Transverse colon (tissue), 4 donors: Measurements from ENCODE around the gene DLST. TPM values are rescaled to one million over a fixed set of nuclear protein-coding genes. Genes with fewer than 3 reads are reported as not detected.

Experiments
- DNase-seq: peaks from one replicate; pipeline ENCODE4 v3.0.0-alpha.2; 2019
- H3K27ac ChIP-seq, 4 donors: fragments of 200-600 bp; sonication (generic); 2 replicates each; pipeline ENCODE4 v1.5.1; 2016 to 2018; ENCODE audit warnings: inconsistent platforms in 4 of 4
- H3K27me3 ChIP-seq: fragments of 200-600 bp; sonication (generic); 2 replicates; pipeline ENCODE4 v1.5.1; 2017; ENCODE audit warnings: inconsistent platforms
- H3K36me3 ChIP-seq, 4 donors: fragments of 200-600 bp; sonication (generic); 2 replicates each; pipeline ENCODE4 v1.5.1; 2017 to 2019; ENCODE audit warnings: inconsistent platforms in 4 of 4
- H3K4me1 ChIP-seq, 4 donors: fragments of 200-600 bp; sonication (generic); 2 replicates each; pipeline ENCODE4 v1.5.1; 2017 to 2020; ENCODE audit warnings: inconsistent platforms in 4 of 4
- H3K4me3 ChIP-seq, 4 donors: fragments of 200-600 bp; sonication (generic); 1 replicate in 1 of 4; 2 replicates in 3 of 4; pipeline versions ENCODE4 v1.5.1 to v1.6.1; 2017 to 2019; ENCODE audit warnings: inconsistent platforms in 4 of 4
- H3K9me3 ChIP-seq, 2 donors: fragments of 200-600 bp; sonication (generic); 2 replicates each; pipeline ENCODE4 v1.5.1; 2017 to 2019; ENCODE audit warnings: inconsistent platforms in 2 of 2
- CTCF ChIP-seq, 5 experiments: fragments of 200-600 bp in 3 of 5; fragments of 450-650 bp in 2 of 5; sonication (generic) in 3 of 5; IDR thresholded peaks; 1 replicate in 2 of 5; 2 replicates in 3 of 5; pipeline ENCODE4 v1.5.1; 2016 to 2017; ENCODE audit warnings: antibody characterized with exemption in 5 of 5, inconsistent platforms in 3 of 5, mild to moderate bottlenecking in 2 of 5, moderate library complexity in 1 of 5
- EP300 ChIP-seq: sonication (generic); formaldehyde crosslinking; IDR thresholded peaks from one replicate; pipeline ENCODE4 v1.6.1; 2017; ENCODE audit warnings: antibody characterized with exemption, low read depth
- POLR2A ChIP-seq: fragments of 450-650 bp; IDR thresholded peaks from one replicate; pipeline ENCODE4 v1.6.1; 2016; ENCODE audit warnings: antibody characterized with exemption, mild to moderate bottlenecking, moderate library complexity
- POLR2AphosphoS5 ChIP-seq, 3 donors: sonication (generic); formaldehyde crosslinking; IDR thresholded peaks; one replicate each; pipeline ENCODE4 v1.6.1; 2016; ENCODE audit warnings: antibody characterized with exemption in 3 of 3
- WGBS, 2 donors: methylation state at CpG; one replicate each; pipeline ENCODE4 v1.1.5; 2018; ENCODE audit warnings: low coverage in 1 of 2; 5-methylcytosine and 5-hydroxymethylcytosine counted together
- in situ Hi-C, 4 donors: fragments of 200-750 bp; cut with MboI; loops; one replicate each; pipeline versions ENCODE4 v1.15.0 to v1.15.1; 2017; ENCODE audit warnings: low sequenced_read_pairs in 3 of 4, low pct_ligation_motif_present in 1 of 4, low pct_unique_long_range_greater_than_20kb in 1 of 4
- intact Hi-C: fragments of 100-400 bp; cut with DNase I; formaldehyde crosslinking; loops from one replicate; pipeline ENCODE4 v1.15.1; 2023; ENCODE audit warnings: low total_unique reads
- total RNA-seq, 4 donors: library from RNA; depleted of rRNA; stranded (reverse); fragments of >200 nt; gene quantifications; one replicate each; pipeline ENCODE4 v1.1.0, GENCODE V29; 2016

DLST gene
- total RNA-seq, 4 donors from 2014 or later = 65.1 to 135 (median 103) TPM

GRCh38 chr14:74859757-74860552 is 21.8 kb upstream of the DLST start:
- intact Hi-C loops = loop anchor here (5.0 kb wide), 1 partner anchor 47 kb away; no protein-coding TSS in a partner anchor

GRCh38 chr14:74860899-74861733 is 20.6 kb upstream of the DLST start:
- no peaks in the 10 kb centered on the region for H3K27me3 ChIP-seq
- in situ Hi-C loops = loop anchor here in 1 of 4 donors (10.0 kb wide), 1 partner anchor 54 kb away; no protein-coding TSS in a partner anchor
- TF ChIP-seq POLR2A = no peak
- TF ChIP-seq CTCF (IDR thresholded peaks at IDR 0.05) = peak; percentile 74 to 93 (median 91)
- peak in 1 of 3 donors; percentile 31 for TF ChIP-seq POLR2AphosphoS5 (IDR thresholded peaks at IDR 0.05)
- DNase-seq = peak; percentile 93
- H3K4me1 ChIP-seq = peaks cover 0 to 7% (median 0%) of the 10 kb centered on the region in 4 donors
- intact Hi-C loops = loop anchor here (5.0 kb wide), 1 partner anchor 46 kb away; no protein-coding TSS in a partner anchor
- no peaks in the 10 kb centered on the region for H3K9me3 ChIP-seq
- no peak overlapping the region for H3K27ac ChIP-seq
- no peaks in the 10 kb centered on the region for H3K36me3 ChIP-seq
- 27 to 50% methylated on average over 1 to 7 of the region's 7 CpGs for WGBS, 2 donors
- no peak overlapping the region for H3K4me3 ChIP-seq

More at GRCh38 chr14:74859757-74860552, 21.8 kb upstream of the DLST start:
- DNase-seq = no peak
- Histone ChIP-seq H3K36me3 (no peaks in the 10 kb centered on the region), H3K4me3 (no peak overlapping the region), H3K4me1 (peaks cover 0 to 7% (median 0%) of the 10 kb centered on the region in 4 donors), H3K9me3 (no peaks in the 10 kb centered on the region), H3K27ac (no peak overlapping the region), H3K27me3 (no peaks in the 10 kb centered on the region)
- TF ChIP-seq CTCF (IDR thresholded peaks at IDR 0.05) = no peak
- TF ChIP-seq POLR2AphosphoS5 (IDR thresholded peaks at IDR 0.05) = no peak
- no peak for TF ChIP-seq POLR2A
- TF ChIP-seq EP300 = no peak
- WGBS, 2 donors = 44 to 53% methylated on average over 2 to 10 of the region's 10 CpGs
- in situ Hi-C loops = loop anchor here in 1 of 4 donors (10.0 kb wide), 1 partner anchor 55 kb away; no protein-coding TSS in a partner anchor

- in situ Hi-C loops = loop anchor here in 1 of 4 donors (10.0 kb wide), 1 partner anchor 53 kb away; no protein-coding TSS in a partner anchor
- Histone ChIP-seq H3K36me3 (no peaks in the 10 kb centered on the region), H3K27ac (no peak overlapping the region), H3K27me3 (no peaks in the 10 kb centered on the region), H3K4me3 (no peak overlapping the region), H3K4me1 (peaks cover 0 to 7% (median 0%) of the 10 kb centered on the region in 4 donors), H3K9me3 (no peaks in the 10 kb centered on the region)
- intact Hi-C loops = loop anchor here (5.0 kb wide), 1 partner anchor 46 kb away; no protein-coding TSS in a partner anchor
- DNase-seq = no peak
- 66 to 73% methylated on average over 3 of the region's 3 CpGs for WGBS, 2 donors
- TF ChIP-seq CTCF (IDR thresholded peaks at IDR 0.05) (no peak), POLR2AphosphoS5 (IDR thresholded peaks at IDR 0.05) (no peak), EP300 (no peak), POLR2A (no peak)
Observed at GRCh38 chr14:74861734-74862090, 20.0 kb upstream of the DLST start.

GRCh38 chr14:74863274-74863673 is 18.4 kb upstream of the DLST start:
- no peaks in the 10 kb centered on the region for H3K27me3 ChIP-seq
- TF ChIP-seq POLR2A = no peak
- TF ChIP-seq EP300 = no peak
- TF ChIP-seq CTCF (IDR thresholded peaks at IDR 0.05) = no peak
- no peak for TF ChIP-seq POLR2AphosphoS5 (IDR thresholded peaks at IDR 0.05)
- in situ Hi-C loops (loop anchor here in 1 of 4 donors (10.0 kb wide), 1 partner anchor 52 kb away; no protein-coding TSS in a partner anchor), intact Hi-C loops (loop anchor here (5.0 kb wide), 1 partner anchor 44 kb away; no protein-coding TSS in a partner anchor)
- 70% methylated on average over 9 of the region's 9 CpGs; no CpG with 5 or more reads in 1 of the 2 donors for WGBS, 2 donors
- no peaks in the 10 kb centered on the region for H3K9me3 ChIP-seq
- H3K4me3 ChIP-seq = no peak overlapping the region
- H3K4me1 ChIP-seq = peaks cover 0 to 7% (median 0%) of the 10 kb centered on the region in 4 donors
- DNase-seq = no peak
- no peak overlapping the region for H3K27ac ChIP-seq
- no peaks in the 10 kb centered on the region for H3K36me3 ChIP-seq
